GM19099 (cell line): ENCODE results near the gene EHD1.

ENCODE experiments used
- POLR2A ChIP-seq: IDR thresholded peaks from 3 replicates; pipeline ENCODE4 v1.6.1; 2011; ENCODE audit warnings: low read depth; ENCODE audit not compliant: insufficient read length; ENCODE audit errors: extremely low read depth

EHD1 gene

DNA sequence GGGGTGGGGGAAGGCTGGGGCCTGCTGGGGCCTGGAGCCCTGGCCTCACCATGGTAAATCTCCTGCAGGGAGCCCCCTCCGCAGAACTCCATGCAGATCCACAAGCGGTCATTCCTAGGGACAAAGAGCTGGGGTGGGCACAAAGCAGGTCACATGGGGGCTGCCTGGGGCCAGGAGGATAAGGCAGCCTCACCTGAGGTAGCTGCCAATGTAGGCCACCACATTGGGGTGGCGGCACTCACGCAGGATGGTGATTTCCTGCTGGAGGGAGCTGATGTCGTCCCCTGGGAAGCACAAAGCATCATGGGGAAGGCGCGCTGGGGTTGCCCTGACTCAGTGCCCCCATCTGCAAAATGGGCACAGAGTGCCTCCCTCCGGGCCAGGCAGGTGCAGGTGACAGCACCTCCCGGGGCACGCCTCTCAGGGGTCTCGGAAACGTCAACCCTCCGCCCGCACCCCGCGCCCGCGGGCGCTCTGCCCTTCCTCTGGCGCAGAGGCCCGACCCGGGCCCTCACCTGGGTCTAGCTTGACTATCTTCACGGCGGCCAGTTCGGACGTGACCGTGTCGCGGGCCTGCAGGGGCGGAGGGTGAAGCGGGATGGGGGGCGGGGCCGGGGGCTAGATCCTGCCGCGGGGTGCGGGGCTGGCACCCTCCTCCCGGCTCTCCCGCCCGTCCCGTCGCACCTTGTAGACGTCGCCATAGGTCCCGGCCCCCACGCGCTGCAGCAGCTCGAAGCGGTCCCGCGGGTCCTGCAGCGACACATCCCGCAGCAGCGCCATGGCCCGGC lies 75.9 kb downstream of the EHD1 start:
- TF ChIP-seq POLR2A = peak; percentile 26
